Measurements from ENCODE around the gene MIF.

DNA sequence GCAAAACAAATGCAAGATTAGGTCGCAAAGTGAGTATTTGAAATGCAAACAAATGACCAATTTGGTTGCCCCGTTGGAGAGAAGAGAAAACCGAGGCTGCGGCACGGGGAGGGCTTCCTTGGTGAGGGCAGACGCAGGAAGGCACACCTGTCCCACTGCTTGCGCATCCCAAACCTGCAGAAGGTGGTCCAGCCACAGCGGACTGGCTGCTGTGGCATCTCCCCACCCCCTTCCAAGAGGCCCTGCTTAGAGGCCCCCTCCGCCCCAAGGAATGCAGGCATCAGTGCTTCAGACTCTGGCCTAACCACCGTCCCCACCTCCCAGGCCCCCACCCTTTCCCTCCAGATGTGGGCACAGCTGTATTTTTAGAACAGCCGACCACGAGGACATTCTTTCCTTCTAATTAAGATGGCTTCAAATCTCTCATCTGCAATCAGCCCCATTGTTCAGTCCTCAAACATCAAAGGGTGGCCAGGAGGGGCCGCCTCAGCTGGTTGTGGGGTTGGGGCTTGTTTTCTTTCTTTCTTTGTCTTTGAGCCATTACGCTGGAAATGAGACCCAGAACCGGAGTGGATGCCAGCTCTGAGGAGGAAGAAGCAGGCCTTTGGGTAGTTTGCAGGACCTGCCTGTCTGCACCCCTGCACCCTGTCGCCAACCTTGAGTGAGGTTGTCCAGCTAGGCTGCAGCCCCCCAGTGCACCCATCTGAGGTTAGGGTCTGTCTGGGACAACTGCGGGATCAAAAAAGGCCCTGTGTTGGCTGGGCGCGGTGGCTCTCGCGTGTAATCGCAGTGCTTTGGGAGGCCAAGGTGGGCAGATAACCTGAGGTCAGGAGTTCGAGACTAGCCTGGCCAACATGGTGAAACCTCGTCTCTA lies 46.0 kb upstream of the MIF start:
- TF ChIP-seq, protein P1, sequence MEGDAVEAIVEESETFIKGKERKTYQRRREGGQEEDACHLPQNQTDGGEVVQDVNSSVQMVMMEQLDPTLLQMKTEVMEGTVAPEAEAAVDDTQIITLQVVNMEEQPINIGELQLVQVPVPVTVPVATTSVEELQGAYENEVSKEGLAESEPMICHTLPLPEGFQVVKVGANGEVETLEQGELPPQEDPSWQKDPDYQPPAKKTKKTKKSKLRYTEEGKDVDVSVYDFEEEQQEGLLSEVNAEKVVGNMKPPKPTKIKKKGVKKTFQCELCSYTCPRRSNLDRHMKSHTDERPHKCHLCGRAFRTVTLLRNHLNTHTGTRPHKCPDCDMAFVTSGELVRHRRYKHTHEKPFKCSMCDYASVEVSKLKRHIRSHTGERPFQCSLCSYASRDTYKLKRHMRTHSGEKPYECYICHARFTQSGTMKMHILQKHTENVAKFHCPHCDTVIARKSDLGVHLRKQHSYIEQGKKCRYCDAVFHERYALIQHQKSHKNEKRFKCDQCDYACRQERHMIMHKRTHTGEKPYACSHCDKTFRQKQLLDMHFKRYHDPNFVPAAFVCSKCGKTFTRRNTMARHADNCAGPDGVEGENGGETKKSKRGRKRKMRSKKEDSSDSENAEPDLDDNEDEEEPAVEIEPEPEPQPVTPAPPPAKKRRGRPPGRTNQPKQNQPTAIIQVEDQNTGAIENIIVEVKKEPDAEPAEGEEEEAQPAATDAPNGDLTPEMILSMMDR (conservative IDR thresholded peaks at IDR 0.05 in 1 of 2, IDR thresholded peaks at IDR 0.05 in 1 of 2; ENCODE audit: low read depth in 1 of 2, low read length in 2 of 2): no peak
- TF ChIP-seq EZH2 (IDR thresholded peaks at IDR 0.05; ENCODE audit: low read length, missing control alignments): no peak

Measured in fibroblast of lung (primary cell).